ENCODE data around the gene AMFR.
A peak's percentile ranks its signal among the peaks of the same experiment; 100 is the strongest.

The AMFR gene

DNA sequence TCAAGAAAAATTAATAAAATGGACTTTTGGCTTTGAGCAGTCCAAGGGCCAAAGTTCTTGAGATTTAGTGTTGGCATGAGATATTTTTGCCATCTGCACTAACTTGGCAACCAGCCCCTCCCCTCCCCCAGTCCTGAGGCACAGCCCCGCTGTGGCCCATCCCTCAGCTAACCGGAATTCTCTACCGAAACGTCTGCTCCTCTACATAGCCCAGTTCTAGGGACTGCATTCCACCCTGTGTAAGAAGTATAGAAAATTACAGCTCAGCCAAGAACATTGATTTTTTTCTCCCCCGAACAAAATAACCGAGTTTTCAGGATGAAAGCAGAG lies 97.5 kb downstream of the AMFR start:
- Histone ChIP-seq H3K4me1 (ENCODE audit: insufficient read depth, low read length) (no peaks in the 10 kb centered on the region), H3K4me3 (ENCODE audit: low read length) (no peak overlapping the region), H3K9me3 (ENCODE audit: insufficient read depth, low read depth, low read length) (no peaks in the 10 kb centered on the region), H3K27ac (ENCODE audit: low read depth, low read length) (no peak overlapping the region), H3K36me3 (ENCODE audit: insufficient read depth, low read length) (no peaks in the 10 kb centered on the region), H3K9ac (ENCODE audit: low read depth, low read length) (no peak overlapping the region), H3K27me3 (ENCODE audit: insufficient read depth, low read length) (no peaks in the 10 kb centered on the region)
- 98% methylated on average over 6 of the region's 6 CpGs for WGBS

DNA sequence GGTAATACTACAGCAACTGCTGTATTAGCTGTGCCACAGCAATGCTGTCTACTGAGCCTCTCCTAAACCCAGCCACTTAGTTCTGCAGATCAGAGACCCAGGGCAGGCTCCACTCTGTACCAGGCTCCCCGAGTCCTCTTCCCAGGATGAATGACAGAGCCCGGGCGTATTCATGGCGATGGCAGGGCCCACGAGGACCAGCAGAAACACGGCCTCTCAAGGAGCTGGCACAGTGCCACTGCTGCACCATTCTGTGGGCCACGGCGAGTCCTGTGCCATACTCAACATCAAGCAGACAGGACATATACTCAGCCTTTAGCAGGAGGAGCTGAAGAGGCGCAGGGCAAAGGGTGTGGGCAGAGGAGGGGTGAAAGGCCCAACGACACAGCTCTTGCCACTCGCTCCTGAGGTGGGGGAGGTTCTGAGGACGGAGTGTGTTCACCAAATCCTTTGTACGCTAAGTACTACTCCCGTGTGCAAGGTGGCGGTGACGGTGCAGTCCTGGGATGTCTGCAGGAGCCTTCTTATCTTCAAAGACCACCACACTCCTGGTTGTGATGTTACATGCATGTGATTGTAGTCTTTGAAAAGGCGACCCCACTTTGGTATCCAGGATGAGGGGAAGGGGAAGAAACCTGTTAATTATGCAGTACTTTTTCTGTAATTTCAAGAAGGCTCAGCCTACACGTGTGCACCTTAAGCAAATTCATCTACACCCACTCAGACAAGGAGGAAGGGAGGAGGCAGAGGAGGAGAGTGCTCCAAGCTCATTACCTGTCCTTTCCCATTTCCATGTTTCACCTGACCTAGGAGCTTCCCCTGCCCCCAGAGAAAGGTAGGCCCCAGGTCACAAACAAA lies 98.0 kb downstream of the AMFR start:
- Histone ChIP-seq H3K27ac (ENCODE audit: low read depth, low read length) (no peak overlapping the region), H3K36me3 (ENCODE audit: insufficient read depth, low read length) (no peaks in the 10 kb centered on the region), H3K9ac (ENCODE audit: low read depth, low read length) (no peak overlapping the region), H3K4me3 (ENCODE audit: low read length) (no peak overlapping the region), H3K9me3 (ENCODE audit: insufficient read depth, low read depth, low read length) (no peaks in the 10 kb centered on the region), H3K4me1 (ENCODE audit: insufficient read depth, low read length) (no peaks in the 10 kb centered on the region), H3K27me3 (ENCODE audit: insufficient read depth, low read length) (no peaks in the 10 kb centered on the region)
- WGBS: 94% methylated on average over 17 of the region's 18 CpGs

DNA sequence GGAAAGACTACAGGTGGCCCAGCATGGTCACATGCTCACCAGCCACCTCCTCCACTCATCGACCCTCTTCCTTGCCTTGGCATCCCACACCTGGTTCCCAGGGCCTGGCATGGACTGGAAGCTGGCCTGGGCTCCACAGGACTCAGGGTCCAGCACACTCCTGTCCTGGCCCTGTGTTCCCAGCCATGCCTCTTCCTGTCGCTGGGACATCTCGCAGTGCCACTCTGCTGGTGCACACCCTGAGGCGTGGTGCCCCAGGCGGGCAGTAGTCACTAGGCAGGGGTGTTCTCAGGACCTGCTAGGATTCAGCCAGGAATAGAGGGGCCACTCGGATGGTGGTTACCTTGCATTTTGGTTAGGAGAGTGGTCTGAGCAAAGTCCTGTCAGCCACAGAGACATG lies 99.4 kb downstream of the AMFR start:
- no peaks in the 10 kb centered on the region for H3K27me3 ChIP-seq (ENCODE audit: insufficient read depth, low read length)
- WGBS: 92% methylated on average over 6 of the region's 6 CpGs
- H3K27ac ChIP-seq (ENCODE audit: low read depth, low read length): no peak overlapping the region
- H3K9ac ChIP-seq (ENCODE audit: low read depth, low read length): no peak overlapping the region
- H3K9me3 ChIP-seq (ENCODE audit: insufficient read depth, low read depth, low read length): no peaks in the 10 kb centered on the region
- H3K4me1 ChIP-seq (ENCODE audit: insufficient read depth, low read length): no peaks in the 10 kb centered on the region
- no peaks in the 10 kb centered on the region for H3K36me3 ChIP-seq (ENCODE audit: insufficient read depth, low read length)
- no peak overlapping the region for H3K4me3 ChIP-seq (ENCODE audit: low read length)

DNA sequence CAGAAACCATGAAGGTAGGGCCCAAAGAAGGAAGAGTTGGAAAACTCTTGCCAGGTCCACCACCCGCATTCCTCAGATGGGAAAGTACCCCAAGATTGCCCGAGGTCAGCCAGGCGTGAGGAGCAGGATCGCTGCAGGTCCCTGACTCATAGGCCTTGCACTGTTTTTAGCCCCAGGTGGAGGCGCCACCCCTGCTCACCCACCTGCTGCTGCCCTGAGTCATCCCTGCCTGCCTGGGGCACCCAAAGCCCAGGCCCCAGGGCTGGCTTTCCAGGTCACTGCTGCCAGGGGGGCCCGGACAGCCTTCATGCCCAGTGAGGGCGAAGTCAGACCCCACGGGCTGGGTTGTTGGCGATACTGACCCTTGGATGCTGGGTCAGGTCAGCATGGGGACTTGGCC lies 100.9 kb downstream of the AMFR start:
- H3K9ac ChIP-seq (ENCODE audit: low read depth, low read length): no peak overlapping the region
- no peak overlapping the region for H3K4me3 ChIP-seq (ENCODE audit: low read length)
- no peaks in the 10 kb centered on the region for H3K36me3 ChIP-seq (ENCODE audit: insufficient read depth, low read length)
- H3K27ac ChIP-seq (ENCODE audit: low read depth, low read length): no peak overlapping the region
- H3K27me3 ChIP-seq (ENCODE audit: insufficient read depth, low read length): no peaks in the 10 kb centered on the region
- 92% methylated on average over 9 of the region's 9 CpGs for WGBS
- H3K4me1 ChIP-seq (ENCODE audit: insufficient read depth, low read length): no peaks in the 10 kb centered on the region
- no peaks in the 10 kb centered on the region for H3K9me3 ChIP-seq (ENCODE audit: insufficient read depth, low read depth, low read length)

DNA sequence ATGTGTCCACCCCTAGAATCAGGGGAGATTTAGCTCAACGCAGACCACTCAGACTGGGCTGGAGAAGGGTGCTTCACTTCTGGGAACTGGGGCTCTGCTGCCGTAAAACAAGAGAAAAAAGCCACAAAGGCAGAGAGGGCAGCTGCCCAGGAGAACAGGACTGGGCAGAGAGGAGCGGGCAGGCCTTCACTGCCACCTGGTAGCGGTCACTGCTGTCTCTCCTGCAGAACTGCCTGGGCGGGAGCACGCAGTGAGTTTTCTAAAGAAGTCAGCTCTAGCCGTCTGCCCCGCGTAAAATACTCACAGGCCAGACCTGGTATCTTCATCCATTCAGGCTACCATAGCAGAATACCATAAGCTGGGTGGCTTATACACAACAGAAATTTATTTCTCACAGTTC lies 103.8 kb downstream of the AMFR start:
- Histone ChIP-seq H3K27ac (ENCODE audit: low read depth, low read length) (no peak overlapping the region), H3K27me3 (ENCODE audit: insufficient read depth, low read length) (peaks cover 10% of the 10 kb centered on the region), H3K4me3 (ENCODE audit: low read length) (no peak overlapping the region), H3K36me3 (ENCODE audit: insufficient read depth, low read length) (no peaks in the 10 kb centered on the region), H3K4me1 (ENCODE audit: insufficient read depth, low read length) (no peaks in the 10 kb centered on the region), H3K9ac (ENCODE audit: low read depth, low read length) (no peak overlapping the region), H3K9me3 (ENCODE audit: insufficient read depth, low read depth, low read length) (no peaks in the 10 kb centered on the region)
- 87% methylated on average over 9 of the region's 9 CpGs for WGBS

DNA sequence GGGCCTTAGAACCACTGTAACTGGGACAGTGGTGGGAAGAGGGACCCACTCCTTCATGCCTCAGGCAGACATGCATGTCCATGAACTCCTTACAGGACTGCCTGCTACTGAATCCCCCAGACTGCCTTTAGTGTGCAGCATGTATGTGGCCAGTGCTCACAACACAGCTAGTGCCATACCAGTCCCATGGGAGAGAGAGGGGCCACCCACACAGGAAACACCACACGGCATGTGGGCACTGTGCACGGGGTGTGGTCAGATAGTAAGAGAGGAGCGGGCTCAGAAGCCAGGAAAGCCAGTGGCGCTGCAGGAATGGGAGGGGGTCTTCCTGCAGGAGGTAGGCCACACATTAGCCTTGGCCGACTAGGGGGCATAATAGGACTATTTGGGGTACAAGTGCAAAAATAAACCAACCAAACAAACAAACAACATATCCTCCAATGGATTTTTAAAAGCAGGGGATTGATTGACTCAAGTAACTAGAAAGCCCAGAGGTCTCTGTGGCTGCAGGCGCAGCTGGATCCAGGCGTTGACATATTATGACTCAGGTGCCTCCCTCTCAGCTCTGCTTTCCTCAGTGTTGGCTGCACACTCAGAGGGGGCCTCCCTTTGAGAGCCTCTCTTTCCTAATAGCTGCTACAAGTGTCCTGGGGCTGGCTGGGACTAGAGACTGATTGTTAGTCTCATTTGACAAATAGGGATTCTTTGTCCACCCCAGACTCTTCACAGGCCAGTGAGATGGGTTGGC lies 104.4 kb downstream of the AMFR start:
- Histone ChIP-seq H3K4me3 (ENCODE audit: low read length) (no peak overlapping the region), H3K9me3 (ENCODE audit: insufficient read depth, low read depth, low read length) (no peaks in the 10 kb centered on the region), H3K9ac (ENCODE audit: low read depth, low read length) (no peak overlapping the region), H3K27me3 (ENCODE audit: insufficient read depth, low read length) (peaks cover 10% of the 10 kb centered on the region), H3K27ac (ENCODE audit: low read depth, low read length) (no peak overlapping the region), H3K4me1 (ENCODE audit: insufficient read depth, low read length) (no peaks in the 10 kb centered on the region), H3K36me3 (ENCODE audit: insufficient read depth, low read length) (no peaks in the 10 kb centered on the region)
- 94% methylated on average over 7 of the region's 7 CpGs for WGBS

DNA sequence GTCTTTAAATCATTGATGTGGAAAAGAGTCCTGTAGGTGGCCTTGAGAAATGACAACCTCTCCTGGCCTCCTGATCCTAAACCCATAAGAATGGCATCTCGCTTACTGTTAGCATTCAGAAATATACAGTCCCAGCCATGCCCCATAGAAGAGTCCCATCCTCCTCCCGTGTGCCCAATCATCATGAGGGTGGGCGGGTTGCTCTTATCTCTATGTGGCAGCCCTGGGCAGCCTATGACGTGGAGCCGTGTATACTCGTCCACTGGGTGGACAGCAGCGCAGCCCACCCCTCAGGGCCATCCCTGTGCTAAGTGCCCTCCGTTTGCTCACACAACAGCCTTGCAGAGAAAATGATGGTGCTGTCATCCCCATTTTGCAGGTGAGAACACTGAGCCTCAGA lies 105.3 kb downstream of the AMFR start:
- Histone ChIP-seq H3K4me3 (ENCODE audit: low read length) (no peak overlapping the region), H3K9ac (ENCODE audit: low read depth, low read length) (no peak overlapping the region), H3K9me3 (ENCODE audit: insufficient read depth, low read depth, low read length) (no peaks in the 10 kb centered on the region), H3K4me1 (ENCODE audit: insufficient read depth, low read length) (no peaks in the 10 kb centered on the region), H3K27me3 (ENCODE audit: insufficient read depth, low read length) (peaks cover 10% of the 10 kb centered on the region), H3K36me3 (ENCODE audit: insufficient read depth, low read length) (no peaks in the 10 kb centered on the region), H3K27ac (ENCODE audit: low read depth, low read length) (no peak overlapping the region)
- WGBS: 92% methylated on average over 8 of the region's 8 CpGs

DNA sequence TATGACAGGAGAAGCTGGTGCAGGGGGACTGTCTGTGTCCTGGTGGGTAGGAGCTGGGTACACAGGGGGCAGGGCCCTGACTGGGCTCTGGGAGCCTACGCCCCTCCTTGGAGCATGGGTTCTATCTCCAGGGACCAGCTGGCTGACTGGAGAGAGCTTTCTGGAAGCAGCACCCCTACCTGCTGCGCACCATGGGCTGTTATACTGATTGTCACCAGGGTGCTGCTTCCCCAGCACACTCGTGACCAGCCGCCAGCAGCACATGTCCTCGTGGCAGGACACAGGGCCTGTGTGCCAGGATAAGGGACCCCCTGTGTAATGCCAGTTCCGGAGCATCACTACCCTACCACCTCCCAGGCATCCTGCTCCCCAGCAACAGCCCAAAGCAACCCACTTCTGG lies 106.0 kb downstream of the AMFR start:
- Histone ChIP-seq H3K36me3 (ENCODE audit: insufficient read depth, low read length) (no peaks in the 10 kb centered on the region), H3K9ac (ENCODE audit: low read depth, low read length) (no peak overlapping the region), H3K27me3 (ENCODE audit: insufficient read depth, low read length) (peaks cover 10% of the 10 kb centered on the region), H3K27ac (ENCODE audit: low read depth, low read length) (no peak overlapping the region), H3K9me3 (ENCODE audit: insufficient read depth, low read depth, low read length) (no peaks in the 10 kb centered on the region), H3K4me3 (ENCODE audit: low read length) (no peak overlapping the region), H3K4me1 (ENCODE audit: insufficient read depth, low read length) (no peaks in the 10 kb centered on the region)
- WGBS: 92% methylated on average over 6 of the region's 6 CpGs

DNA sequence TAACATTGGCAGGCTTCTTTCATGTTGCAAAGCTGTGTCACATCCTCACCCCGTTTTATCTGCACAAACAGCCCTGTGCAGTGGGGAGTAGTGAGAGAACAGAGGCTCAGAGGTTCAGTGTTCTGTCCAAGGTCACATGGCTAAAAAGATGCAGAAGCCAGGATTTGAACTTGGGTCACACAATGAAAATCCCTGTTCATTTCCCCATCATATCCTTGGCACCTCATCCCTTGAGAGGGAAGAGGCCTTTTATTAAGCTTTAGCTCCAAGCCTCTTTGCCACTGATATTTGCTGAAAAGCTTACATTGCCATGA lies 106.6 kb downstream of the AMFR start:
- H3K36me3 ChIP-seq (ENCODE audit: insufficient read depth, low read length): no peaks in the 10 kb centered on the region
- no peak overlapping the region for H3K4me3 ChIP-seq (ENCODE audit: low read length)
- H3K9ac ChIP-seq (ENCODE audit: low read depth, low read length): no peak overlapping the region
- no peak overlapping the region for H3K27ac ChIP-seq (ENCODE audit: low read depth, low read length)
- H3K9me3 ChIP-seq (ENCODE audit: insufficient read depth, low read depth, low read length): no peaks in the 10 kb centered on the region
- peaks cover 10% of the 10 kb centered on the region for H3K27me3 ChIP-seq (ENCODE audit: insufficient read depth, low read length)
- no peaks in the 10 kb centered on the region for H3K4me1 ChIP-seq (ENCODE audit: insufficient read depth, low read length)
- WGBS: 100% methylated on average over 1 of the region's 1 CpG

DNA sequence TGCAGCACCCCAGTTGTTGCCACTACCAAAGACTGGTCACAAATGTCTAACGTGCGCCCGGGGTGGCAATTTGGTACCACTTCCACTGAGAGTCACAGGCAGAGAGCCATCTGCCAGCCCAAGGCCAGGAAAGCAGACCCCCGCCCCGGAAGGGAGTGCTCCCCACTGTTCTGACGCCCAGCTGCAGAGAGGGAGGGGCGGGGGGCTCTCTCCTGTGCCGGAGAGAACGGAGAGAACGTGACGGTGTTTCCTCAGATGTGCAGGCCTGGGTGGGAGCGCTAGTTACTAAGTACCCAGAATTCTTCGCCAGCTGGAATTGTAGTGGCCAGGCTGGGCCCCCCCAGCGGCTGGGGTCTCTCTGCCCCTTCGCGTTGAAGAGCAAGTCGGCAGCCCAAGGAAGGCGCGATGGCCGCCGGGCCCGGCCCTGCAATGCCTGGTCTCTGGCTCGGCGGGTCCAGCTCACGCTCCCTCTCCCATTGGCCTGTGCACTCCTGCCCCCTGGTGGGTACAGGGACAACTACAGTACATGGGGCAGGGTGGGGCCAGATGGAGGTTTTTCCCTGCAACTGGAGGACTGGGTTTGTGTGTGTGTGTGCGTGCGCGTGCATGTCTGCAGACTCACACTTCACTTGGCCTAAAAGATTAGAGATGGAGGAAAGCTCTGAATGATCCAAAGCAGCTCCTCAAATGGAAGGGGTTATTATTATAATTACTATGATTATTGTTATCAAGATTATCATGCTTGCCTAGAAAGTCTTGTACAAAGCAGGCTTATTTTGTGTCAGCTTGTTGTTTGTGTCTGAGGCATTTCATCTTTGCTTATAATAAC lies 107.1 kb downstream of the AMFR start:
- Histone ChIP-seq H3K36me3 (ENCODE audit: insufficient read depth, low read length) (no peaks in the 10 kb centered on the region), H3K4me1 (ENCODE audit: insufficient read depth, low read length) (no peaks in the 10 kb centered on the region), H3K27me3 (ENCODE audit: insufficient read depth, low read length) (peaks cover 10% of the 10 kb centered on the region), H3K9ac (ENCODE audit: low read depth, low read length) (peak overlapping the region; percentile 28; the same call in 1 of the 2 replicates), H3K9me3 (ENCODE audit: insufficient read depth, low read depth, low read length) (no peaks in the 10 kb centered on the region), H3K27ac (ENCODE audit: low read depth, low read length) (no peak overlapping the region), H3K4me3 (ENCODE audit: low read length) (peak overlapping the region; percentile 42)
- 25% methylated on average over 28 of the region's 28 CpGs for WGBS

DNA sequence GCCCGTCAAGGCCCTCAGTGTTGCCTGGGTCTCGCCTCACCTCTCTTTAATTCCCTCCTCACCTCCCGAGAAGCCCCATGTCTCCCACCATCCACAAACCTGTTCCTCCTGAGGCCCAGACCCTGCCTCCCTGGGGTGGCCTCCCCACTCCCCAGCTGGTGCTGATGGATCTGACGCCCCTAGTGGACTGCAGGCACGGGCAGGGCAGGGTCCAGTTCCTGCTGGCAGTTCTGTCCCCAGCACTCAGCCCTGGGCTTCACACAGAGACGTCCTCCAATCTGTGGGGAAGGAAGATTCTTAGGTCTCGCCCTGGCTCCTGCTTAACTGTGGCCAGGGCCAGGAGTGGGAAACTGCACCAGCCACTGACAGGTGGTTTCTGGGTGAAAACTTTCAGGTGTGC lies 108.8 kb downstream of the AMFR start:
- Histone ChIP-seq H3K27ac (ENCODE audit: low read depth, low read length) (no peak overlapping the region), H3K36me3 (ENCODE audit: insufficient read depth, low read length) (no peaks in the 10 kb centered on the region), H3K9ac (ENCODE audit: low read depth, low read length) (no peak overlapping the region), H3K27me3 (ENCODE audit: insufficient read depth, low read length) (peaks cover 10% of the 10 kb centered on the region), H3K4me3 (ENCODE audit: low read length) (no peak overlapping the region), H3K9me3 (ENCODE audit: insufficient read depth, low read depth, low read length) (no peaks in the 10 kb centered on the region), H3K4me1 (ENCODE audit: insufficient read depth, low read length) (no peaks in the 10 kb centered on the region)
- 84% methylated on average over 7 of the region's 7 CpGs for WGBS

Measured in HUES64 (cell line).